OCI-LY3 (cell line): ENCODE results near the gene RXFP4.

ENCODE experiments used
- H2AFZ ChIP-seq: fragments of 200-600, 300-600 bp; shearing (Covaris generic); 2 replicates; pipeline ENCODE4 v1.6.0; 2014; ENCODE audit warnings: antibody characterized with exemption, low read depth, low read length
- H3K27ac ChIP-seq: fragments of 200-600, 300-600 bp; sonication (generic); 2 replicates; pipeline ENCODE4 v1.5.1; 2014; ENCODE audit warnings: mild to moderate bottlenecking, low read length, moderate library complexity, mixed read lengths
- H3K27me3 ChIP-seq: fragments of 200-600, 300-600 bp; sonication (generic); 2 replicates; pipeline ENCODE4 v1.6.1; 2014; ENCODE audit warnings: low read depth, low read length, mixed read lengths
- H3K36me3 ChIP-seq: fragments of 200-600, 300-600 bp; sonication (generic); replicated peaks from 2 replicates; pipeline ENCODE3; 2014; ENCODE audit warnings: low read depth, low read length, mixed read lengths
- H3K4me1 ChIP-seq: fragments of 300-600, 200-600 bp; sonication (generic); 2 replicates; pipeline ENCODE4 v1.6.1; 2014; ENCODE audit warnings: low read length, mixed read lengths
- H3K4me2 ChIP-seq: fragments of 200-600, 300-600 bp; sonication (generic); 2 replicates; pipeline ENCODE4 v1.6.1; 2014; ENCODE audit warnings: low read length, mixed read lengths
- H3K4me3 ChIP-seq: fragments of 300-600, 200-600 bp; sonication (generic); 2 replicates; pipeline ENCODE4 v1.5.1; 2014; ENCODE audit warnings: antibody characterized with exemption, mild to moderate bottlenecking, low read length, moderate library complexity
- H3K79me2 ChIP-seq: fragments of 300-600, 200-600 bp; shearing (Covaris generic); 2 replicates; pipeline ENCODE4 v1.6.1; 2014; ENCODE audit warnings: mild to moderate bottlenecking, low read length, mixed read lengths
- H3K9ac ChIP-seq: fragments of 300-600, 200-600 bp; shearing (Covaris generic); 2 replicates; pipeline ENCODE4 v1.6.0; 2014; ENCODE audit warnings: mild to moderate bottlenecking, low read length, moderate library complexity
- H3K9me3 ChIP-seq: fragments of 200-600, 300-600 bp; shearing (Covaris generic); 2 replicates; pipeline ENCODE4 v1.6.1; 2014; ENCODE audit warnings: low read length, mixed read lengths; ENCODE audit not compliant: insufficient read depth
- H4K20me1 ChIP-seq: fragments of 200-600, 300-600 bp; sonication (generic); 2 replicates; pipeline ENCODE4 v1.6.1; 2016; ENCODE audit warnings: low read length, mixed read lengths; ENCODE audit not compliant: insufficient read depth
- EZH2phosphoT487 ChIP-seq: fragments of 200-600 bp; shearing (Covaris generic); IDR thresholded peaks from 2 replicates; pipeline ENCODE4 v1.6.1; 2018; ENCODE audit warnings: antibody characterized with exemption, mixed run types, low read depth
- TF ChIP-seq, protein P1 (sequence below): fragments of 200-600, 300-600 bp; sonication (generic); IDR thresholded peaks from 2 replicates; pipeline ENCODE4 v1.5.1; 2014; ENCODE audit warnings: antibody characterized with exemption, low read length, low read depth

The RXFP4 gene

DNA sequence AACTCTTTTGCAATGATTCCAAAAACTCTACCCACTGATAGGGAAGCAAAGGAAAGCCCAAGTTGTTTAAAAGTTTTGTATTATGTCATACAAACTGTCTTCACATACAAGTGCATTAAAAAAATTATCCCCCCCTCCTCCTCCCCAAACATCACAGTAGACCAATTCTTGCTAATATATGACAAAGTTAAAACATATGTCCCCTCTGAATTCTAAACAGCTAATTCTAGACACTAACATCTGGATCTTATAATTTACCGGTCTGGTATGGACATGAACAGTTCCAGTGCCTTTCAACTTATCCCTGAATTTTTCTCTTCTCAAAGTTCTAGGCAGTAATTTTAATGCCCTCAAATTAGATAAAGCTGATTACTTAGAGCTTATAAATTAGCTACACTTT is 43.7 kb upstream of the RXFP4 start:
- Histone ChIP-seq H2AFZ (no peak overlapping the region), H3K4me1 (no peaks in the 10 kb centered on the region), H3K79me2 (no peaks in the 10 kb centered on the region), H4K20me1 (peaks cover 4% of the 10 kb centered on the region; the same call in 1 of the 2 replicates), H3K27ac (no peak overlapping the region), H3K27me3 (no peaks in the 10 kb centered on the region), H3K9ac (no peak overlapping the region), H3K9me3 (no peaks in the 10 kb centered on the region), H3K36me3 (peaks cover 34% of the 10 kb centered on the region), H3K4me2 (no peak overlapping the region), H3K4me3 (no peak overlapping the region)
- TF ChIP-seq EZH2phosphoT487: no peak
- TF ChIP-seq, protein P1, sequence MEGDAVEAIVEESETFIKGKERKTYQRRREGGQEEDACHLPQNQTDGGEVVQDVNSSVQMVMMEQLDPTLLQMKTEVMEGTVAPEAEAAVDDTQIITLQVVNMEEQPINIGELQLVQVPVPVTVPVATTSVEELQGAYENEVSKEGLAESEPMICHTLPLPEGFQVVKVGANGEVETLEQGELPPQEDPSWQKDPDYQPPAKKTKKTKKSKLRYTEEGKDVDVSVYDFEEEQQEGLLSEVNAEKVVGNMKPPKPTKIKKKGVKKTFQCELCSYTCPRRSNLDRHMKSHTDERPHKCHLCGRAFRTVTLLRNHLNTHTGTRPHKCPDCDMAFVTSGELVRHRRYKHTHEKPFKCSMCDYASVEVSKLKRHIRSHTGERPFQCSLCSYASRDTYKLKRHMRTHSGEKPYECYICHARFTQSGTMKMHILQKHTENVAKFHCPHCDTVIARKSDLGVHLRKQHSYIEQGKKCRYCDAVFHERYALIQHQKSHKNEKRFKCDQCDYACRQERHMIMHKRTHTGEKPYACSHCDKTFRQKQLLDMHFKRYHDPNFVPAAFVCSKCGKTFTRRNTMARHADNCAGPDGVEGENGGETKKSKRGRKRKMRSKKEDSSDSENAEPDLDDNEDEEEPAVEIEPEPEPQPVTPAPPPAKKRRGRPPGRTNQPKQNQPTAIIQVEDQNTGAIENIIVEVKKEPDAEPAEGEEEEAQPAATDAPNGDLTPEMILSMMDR: no peak

GRCh38 chr1:155898888-155899287 is 42.5 kb upstream of the RXFP4 start:
- no peaks in the 10 kb centered on the region for H3K79me2 ChIP-seq
- no peaks in the 10 kb centered on the region for H4K20me1 ChIP-seq
- TF ChIP-seq EZH2phosphoT487: no peak
- TF ChIP-seq, protein P1: no peak
- H3K9me3 ChIP-seq: no peaks in the 10 kb centered on the region
- H3K4me3 ChIP-seq: no peak overlapping the region
- H3K27me3 ChIP-seq: no peaks in the 10 kb centered on the region
- H3K9ac ChIP-seq: no peak overlapping the region
- H3K4me1 ChIP-seq: no peaks in the 10 kb centered on the region
- no peak overlapping the region for H3K4me2 ChIP-seq
- peaks cover 38% of the 10 kb centered on the region for H3K36me3 ChIP-seq
- H3K27ac ChIP-seq: no peak overlapping the region
- H2AFZ ChIP-seq: no peak overlapping the region

GRCh38 chr1:155899683-155900082 is 41.8 kb upstream of the RXFP4 start:
- H3K36me3 ChIP-seq: peaks cover 46% of the 10 kb centered on the region
- no peak overlapping the region for H3K4me3 ChIP-seq
- H3K4me1 ChIP-seq: no peaks in the 10 kb centered on the region
- H3K27me3 ChIP-seq: no peaks in the 10 kb centered on the region
- TF ChIP-seq, protein P1: no peak
- TF ChIP-seq EZH2phosphoT487: no peak
- H3K4me2 ChIP-seq: no peak overlapping the region
- no peak overlapping the region for H2AFZ ChIP-seq
- H3K79me2 ChIP-seq: no peaks in the 10 kb centered on the region
- H4K20me1 ChIP-seq: no peaks in the 10 kb centered on the region
- no peaks in the 10 kb centered on the region for H3K9me3 ChIP-seq
- H3K27ac ChIP-seq: no peak overlapping the region
- no peak overlapping the region for H3K9ac ChIP-seq

GRCh38 chr1:155900161-155900560 is 41.3 kb upstream of the RXFP4 start:
- H3K9ac ChIP-seq: no peak overlapping the region
- peaks cover 50% of the 10 kb centered on the region for H3K36me3 ChIP-seq
- H3K27me3 ChIP-seq: no peaks in the 10 kb centered on the region

More at GRCh38 chr1:155900161-155900560, 41.3 kb upstream of the RXFP4 start:
- Histone ChIP-seq H3K4me3 (no peak overlapping the region), H3K4me1 (no peaks in the 10 kb centered on the region), H4K20me1 (no peaks in the 10 kb centered on the region), H3K27ac (no peak overlapping the region), H3K4me2 (no peak overlapping the region), H3K9me3 (no peaks in the 10 kb centered on the region), H2AFZ (no peak overlapping the region), H3K79me2 (no peaks in the 10 kb centered on the region)
- TF ChIP-seq, protein P1: no peak
- no peak for TF ChIP-seq EZH2phosphoT487
